Fibroblast of skin of left biceps (primary cell): ENCODE data around the gene ANO8.

Experiments used
- DNase-seq, 2 experiments: peaks; one replicate each; pipeline ENCODE4 v3.0.0-alpha.2; 2013; ENCODE audit warnings: low read depth in 2 of 2

ANO8 gene

GRCh38 chr19:17329366-17330261 lies 5.0 kb downstream of the ANO8 start:
- DNase-seq: no peak

- DNase-seq: no peak
Observed at GRCh38 chr19:17328517-17329365, 5.9 kb downstream of the ANO8 start.

GRCh38 chr19:17327654-17328516 lies 6.8 kb downstream of the ANO8 start:
- no peak for DNase-seq

- no peak for DNase-seq
Observed at GRCh38 chr19:17327068-17327653, 7.5 kb downstream of the ANO8 start.

GRCh38 chr19:17326595-17326966 lies 8.1 kb downstream of the ANO8 start:
- DNase-seq: no peak

GRCh38 chr19:17325881-17326594 lies 8.6 kb downstream of the ANO8 start:
- DNase-seq: no peak

- DNase-seq: no peak
Observed at GRCh38 chr19:17325133-17325532, 9.5 kb downstream of the ANO8 start.

GRCh38 chr19:17324357-17325114 lies 10.1 kb downstream of the ANO8 start:
- no peak for DNase-seq

GRCh38 chr19:17323964-17324332 lies 10.7 kb downstream of the ANO8 start:
- no peak for DNase-seq

GRCh38 chr19:17323300-17323963 lies 11.2 kb downstream of the ANO8 start:
- no peak for DNase-seq

GRCh38 chr19:17322854-17323253 lies 11.8 kb downstream of the ANO8 start:
- no peak for DNase-seq

GRCh38 chr19:17321655-17322489 lies 12.8 kb downstream of the ANO8 start:
- no peak for DNase-seq

GRCh38 chr19:17320435-17320834 lies 14.2 kb downstream of the ANO8 start:
- DNase-seq: no peak

- DNase-seq: no peak
Observed at GRCh38 chr19:17319473-17320238, 15.0 kb downstream of the ANO8 start.

- no peak for DNase-seq
Observed at GRCh38 chr19:17318966-17319365, 15.7 kb downstream of the ANO8 start.

- DNase-seq: no peak
Observed at GRCh38 chr19:17314007-17314593, 20.6 kb downstream of the ANO8 start.
